ENCODE measurements around the gene TCN2. TPM values are rescaled to one million over a fixed set of nuclear protein-coding genes. Genes with fewer than 3 reads are reported as not detected.
"Not testable (repeated sequence)": the region's sequence is repeated elsewhere in the genome, so short reads cannot be mapped to it uniquely, and the experiment has no call there.

The TCN2 gene
- total RNA-seq, 1 experiment from 2014 or later = 2.0 TPM

GRCh38 chr22:30643055-30643875 lies 36.3 kb downstream of the TCN2 start:
- DNase-seq (ENCODE audit: low read depth) = no peak

DNA sequence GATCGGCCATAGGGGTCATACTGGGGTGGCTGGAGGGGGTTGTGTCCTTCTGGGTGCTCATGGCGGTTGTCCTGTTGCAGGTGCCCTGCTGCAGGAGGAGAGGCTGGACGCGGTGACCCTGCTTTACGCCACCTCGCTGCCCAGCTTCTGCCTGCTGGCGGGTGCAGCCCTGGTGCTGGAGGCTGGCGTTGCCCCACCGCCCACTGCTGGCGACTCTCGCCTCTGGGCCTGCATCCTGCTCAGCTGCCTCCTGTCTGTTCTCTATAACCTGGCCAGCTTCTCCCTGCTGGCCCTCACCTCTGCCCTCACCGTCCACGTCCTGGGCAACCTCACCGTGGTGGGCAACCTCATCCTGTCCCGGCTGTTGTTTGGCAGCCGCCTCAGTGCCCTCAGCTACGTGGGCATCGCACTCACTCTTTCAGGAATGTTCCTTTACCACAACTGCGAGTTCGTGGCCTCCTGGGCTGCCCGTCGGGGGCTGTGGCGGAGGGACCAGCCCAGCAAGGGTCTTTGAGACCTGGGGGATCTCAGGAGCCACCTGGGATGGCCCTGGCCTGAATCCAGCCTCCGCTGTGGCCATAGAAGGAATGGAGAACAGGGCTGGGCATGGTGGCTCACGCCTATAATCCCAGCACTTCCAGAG lies 39.7 kb downstream of the TCN2 start:
- no peak for DNase-seq (ENCODE audit: low read depth)

DNA sequence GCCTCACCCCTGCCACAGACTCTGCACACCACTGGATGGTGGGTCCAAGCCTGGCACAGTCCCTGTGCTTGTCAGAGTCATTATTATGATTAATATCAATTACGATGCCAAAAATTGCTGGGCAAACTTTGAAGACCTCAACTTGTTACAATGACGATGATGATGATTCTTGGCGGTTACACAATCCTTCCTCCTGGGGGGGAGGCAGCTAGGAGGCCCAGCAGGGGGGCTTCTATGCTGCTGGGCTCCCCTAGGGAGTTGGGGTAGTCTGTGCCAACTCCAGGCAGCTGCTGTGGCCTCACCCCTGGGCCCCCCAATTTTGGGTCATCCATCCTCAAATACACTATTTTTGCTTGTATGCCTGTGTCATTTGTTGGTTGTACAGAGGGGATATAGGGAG lies 40.6 kb downstream of the TCN2 start:
- no peak for DNase-seq (ENCODE audit: low read depth)

GRCh38 chr22:30648825-30649224 lies 41.9 kb downstream of the TCN2 start:
- DNase-seq (ENCODE audit: low read depth) = no peak

DNA sequence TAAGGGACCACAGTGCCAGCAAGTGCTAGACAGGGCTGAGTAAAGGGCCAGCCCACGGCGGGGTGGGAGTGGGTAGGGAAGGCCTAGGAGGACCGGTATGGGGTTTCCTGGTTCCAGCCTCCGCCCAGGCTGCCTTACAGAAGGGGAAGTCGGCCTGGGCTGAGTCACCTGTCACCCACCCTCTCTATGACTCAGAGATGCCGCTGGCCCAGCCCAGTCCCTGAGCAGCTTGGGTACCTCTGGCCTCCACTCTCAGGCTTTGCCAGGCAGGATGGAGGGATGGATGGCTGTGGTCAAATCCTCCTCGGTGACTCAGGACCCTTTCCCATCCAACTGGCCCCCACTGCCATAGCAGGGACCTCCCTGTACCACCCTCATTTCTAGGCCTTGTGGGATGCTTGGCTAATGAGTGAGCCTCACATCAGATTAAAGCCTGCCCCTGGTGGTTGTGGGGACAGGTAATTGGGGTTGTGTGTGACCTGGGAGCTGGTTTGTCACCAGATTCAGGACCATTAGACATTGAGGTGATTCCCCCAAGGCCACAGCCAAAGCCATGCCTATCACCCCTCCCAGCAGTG lies 42.5 kb downstream of the TCN2 start:
- DNase-seq (ENCODE audit: low read depth) = peak; percentile 96

DNA sequence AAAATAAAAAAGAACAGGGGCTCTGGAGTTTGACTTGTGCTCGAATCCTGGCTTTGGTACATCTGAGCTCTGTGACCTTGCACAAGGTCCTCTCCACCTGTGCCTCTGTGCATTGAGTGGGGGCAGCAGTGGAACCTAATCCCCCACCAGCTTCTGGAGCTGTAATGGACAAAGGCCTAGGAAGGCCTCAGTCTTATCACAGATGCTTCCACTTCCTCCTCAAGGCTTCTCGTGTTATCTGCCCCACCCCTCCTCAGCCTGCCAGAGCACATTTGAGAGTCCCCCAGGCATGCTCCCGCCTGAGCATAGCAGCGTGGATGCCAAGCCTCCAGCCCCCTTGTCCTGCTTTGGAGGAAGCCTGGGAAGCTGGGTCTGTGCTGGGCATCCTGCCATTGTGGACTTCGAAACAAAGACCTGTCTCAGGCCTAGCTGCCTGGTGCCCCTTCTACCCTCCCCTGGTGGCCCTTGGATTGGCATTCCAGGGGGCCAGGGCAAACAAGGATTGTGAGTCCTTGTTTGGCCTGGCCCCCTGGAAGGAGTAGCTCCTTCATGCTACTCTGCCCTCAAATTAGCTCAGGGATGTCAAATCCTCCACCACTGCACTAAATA lies 43.6 kb downstream of the TCN2 start:
- DNase-seq (ENCODE audit: low read depth) = no peak

DNA sequence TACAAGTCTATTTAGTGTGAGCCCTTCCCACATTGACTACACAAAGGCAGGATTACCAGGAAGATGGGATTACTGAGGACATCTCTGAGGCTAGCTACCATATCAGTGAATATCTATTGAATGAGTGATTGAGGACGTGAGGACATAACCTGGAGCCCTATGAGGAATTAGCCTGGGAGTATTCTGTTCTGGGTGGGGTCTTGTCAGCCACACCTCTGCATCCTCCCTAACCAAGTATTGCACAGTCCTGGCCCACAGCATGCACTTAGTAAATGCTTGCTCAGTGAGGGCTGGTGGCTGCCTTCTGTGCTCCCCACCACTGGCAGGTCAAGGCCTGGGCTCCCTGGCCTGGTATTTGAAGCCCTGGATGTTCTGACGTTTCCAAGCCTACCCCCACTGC lies 45.9 kb downstream of the TCN2 start:
- no peak for DNase-seq (ENCODE audit: low read depth)

GRCh38 chr22:30654361-30654760 lies 47.4 kb downstream of the TCN2 start:
- no peak for DNase-seq (ENCODE audit: low read depth)

DNA sequence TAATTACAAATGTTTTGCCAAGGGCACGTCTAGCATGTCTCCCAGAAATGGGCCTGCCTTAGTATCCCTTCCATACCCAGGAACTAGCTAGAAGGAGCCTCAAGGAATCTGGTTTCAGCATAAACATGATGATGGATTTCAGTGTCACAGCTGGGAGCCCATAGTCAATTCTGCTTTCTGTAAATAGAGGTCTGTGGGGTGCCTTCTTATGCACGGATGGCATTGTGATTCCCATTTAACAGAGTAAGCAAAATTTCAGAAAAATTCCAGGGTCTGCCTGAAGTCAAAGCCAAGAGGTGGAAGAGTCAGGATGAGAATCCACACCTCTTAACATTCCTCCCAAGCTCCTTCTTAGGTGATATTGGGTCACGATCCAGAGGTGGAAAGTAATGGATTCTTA lies 48.6 kb downstream of the TCN2 start:
- no peak for DNase-seq (ENCODE audit: low read depth)

DNA sequence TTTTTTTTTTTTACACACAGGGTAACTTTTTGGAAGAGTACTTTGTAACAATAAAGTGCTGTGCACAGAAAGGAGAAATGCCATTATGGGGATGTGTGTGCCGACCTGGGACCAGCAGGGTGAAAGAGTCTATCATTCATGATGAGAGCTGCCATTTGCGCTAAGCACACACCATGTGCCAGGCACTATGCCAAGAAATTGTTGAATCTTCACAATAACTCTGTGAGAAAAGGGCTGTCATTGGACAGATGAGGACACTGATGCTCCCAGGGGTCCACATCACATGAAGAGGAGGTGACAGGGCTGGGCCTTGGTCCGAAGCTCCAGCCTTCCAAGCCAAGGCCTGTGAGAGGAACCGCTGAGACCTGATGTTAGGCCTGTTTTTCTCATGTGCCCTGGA lies 55.1 kb downstream of the TCN2 start:
- no peak for DNase-seq (ENCODE audit: low read depth)

DNA sequence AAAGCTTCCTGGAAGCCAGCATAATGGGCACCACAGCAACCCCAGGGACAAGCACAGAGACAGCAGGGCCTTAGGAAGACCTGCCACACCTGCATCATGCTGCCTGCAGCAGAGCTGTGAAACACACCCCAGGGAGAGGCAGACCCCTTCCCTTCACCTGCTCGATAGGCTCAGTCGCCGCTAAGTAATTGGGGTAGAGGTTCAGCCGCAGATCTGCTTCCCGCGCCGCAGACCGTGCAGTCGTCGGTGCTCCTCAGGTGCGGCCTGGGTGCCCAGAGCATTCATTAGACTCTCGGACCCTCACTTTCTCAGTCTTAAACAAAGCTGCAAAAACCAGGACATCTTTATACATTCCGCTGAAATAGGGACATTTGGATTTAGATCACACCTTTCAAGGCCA lies 57.8 kb downstream of the TCN2 start:
- no peak for DNase-seq (ENCODE audit: low read depth)

- DNase-seq (ENCODE audit: low read depth) = no peak
These were observed 58.3 kb downstream of the TCN2 start for GRCh38 chr22:30665266-30665665.

DNA sequence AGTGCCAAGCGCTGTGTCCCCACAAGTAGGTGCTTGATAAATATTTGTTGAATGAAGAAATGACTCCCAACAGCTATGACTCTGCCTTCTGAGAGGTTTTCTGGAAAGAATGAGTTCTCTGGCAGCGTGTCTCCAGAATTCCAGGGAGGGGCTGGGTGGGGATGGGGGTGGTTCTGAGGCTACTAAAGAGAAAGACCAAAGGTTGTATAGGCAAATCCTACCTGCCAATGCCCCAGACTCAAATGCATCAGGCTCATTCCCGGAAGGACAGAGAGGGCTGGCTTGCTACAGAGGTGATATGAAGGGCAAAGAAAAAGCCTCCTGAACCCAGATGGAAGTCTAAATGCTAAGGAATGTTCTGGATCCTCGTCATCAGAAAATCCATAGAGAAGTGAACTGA lies 58.8 kb downstream of the TCN2 start:
- no peak for DNase-seq (ENCODE audit: low read depth)

DNA sequence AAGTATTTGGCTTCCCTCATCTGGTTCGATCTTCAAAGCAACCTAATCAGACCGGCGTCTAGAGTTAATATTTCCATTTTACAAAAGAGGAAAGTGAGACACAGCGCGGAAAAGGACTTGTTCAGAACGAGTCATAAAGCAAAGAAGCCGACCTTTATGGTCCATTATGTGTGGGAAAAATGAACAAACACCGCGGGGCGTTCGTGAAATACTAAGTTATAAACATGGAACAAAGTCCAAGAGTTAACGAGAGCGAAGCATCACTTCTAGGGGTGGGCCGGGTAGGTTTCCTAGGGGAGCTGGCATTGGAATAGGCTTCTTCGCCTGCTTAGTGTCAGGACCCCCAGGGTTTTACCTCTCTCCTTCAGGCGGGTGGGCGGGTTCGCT lies 60.1 kb downstream of the TCN2 start:
- no peak for DNase-seq (ENCODE audit: low read depth)

DNA sequence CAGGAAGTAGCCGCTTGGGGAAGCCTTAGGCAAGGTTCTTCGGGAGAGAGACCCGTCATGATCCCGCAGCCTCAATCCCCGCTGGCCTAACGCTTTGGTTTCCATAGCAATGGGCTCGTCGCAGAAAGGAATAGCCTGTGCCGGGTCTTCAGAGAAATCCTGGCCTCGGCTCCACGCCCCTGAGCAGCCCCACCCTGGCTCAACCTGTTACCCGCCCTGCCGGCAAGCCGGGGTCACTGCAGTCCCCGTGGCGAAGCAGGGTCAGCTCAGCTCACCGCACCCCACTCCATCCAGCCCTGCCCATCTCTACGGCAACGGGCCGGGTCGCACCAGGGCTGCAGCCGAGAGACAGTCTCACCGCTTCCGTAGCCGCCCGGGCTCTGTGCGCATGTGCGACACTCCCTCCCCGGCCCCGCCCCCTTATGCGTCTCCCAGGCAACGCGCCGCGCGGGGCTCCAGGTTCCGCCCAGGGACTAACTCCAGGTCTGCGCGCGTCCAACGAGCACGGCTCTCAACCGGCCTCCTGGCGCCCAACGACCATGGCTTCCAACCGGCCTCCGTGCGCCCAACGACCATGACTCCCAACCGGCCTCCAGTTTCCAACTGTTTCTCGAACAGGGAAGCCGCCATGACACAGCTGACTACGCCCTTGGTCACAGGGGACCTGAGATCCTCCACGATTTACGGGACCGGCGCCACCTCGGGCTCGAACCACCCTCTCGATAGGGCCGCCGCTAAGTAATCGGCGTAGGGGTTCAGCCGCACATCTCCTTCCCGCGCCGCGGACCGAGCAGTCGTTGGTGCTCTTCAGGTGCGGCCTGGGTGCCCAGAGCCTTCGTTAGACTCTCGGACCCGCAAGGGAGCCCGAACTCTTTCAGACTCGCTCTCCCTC lies 60.8 kb downstream of the TCN2 start, which contains the start of gene DUSP18:
Gene DUSP18, minus strand, starts transcription at position 382 of the 892 bp plus-strand sequence. CDS start 3,872 bp downstream, outside the sequence.
- DNase-seq (ENCODE audit: low read depth) = peak; percentile 96

DNA sequence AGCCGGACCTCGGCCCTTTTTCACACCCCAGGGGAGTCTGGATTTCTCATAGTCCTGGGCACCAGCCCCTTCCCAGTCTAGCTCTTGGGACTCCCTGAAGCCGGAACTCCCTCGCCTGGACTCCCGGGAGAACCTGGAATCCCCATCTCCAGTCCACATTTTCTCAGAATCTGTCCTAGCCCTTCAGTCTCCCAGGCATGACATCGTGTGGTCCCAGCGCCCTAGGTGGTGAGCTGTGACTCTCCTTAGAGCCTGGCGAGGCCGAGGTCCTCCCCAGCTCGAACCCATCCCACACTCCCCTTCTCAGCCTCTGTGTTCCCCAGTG lies 61.4 kb downstream of the TCN2 start:
- DNase-seq (ENCODE audit: low read depth) = peak; percentile 17

DNA sequence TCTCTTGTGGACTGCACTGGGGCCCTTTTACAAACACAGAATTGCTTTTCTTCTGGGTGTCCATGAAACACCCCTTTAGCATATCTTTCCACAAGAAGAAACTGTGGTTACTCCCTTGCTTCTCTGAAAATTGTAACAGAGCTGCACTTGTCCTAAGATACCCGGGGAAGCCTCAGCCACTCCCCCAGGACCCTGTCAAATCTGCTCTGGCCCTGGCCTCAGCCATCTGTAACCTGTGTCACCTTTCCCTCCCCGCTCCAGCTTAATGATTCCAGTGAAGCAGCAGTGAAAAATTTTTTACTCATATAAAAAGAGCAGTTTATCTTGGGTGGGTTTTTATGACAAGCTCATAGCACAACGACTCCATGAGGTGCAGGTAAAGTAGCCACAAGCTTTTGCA lies 64.1 kb downstream of the TCN2 start:
- DNase-seq (ENCODE audit: low read depth) = no peak

DNA sequence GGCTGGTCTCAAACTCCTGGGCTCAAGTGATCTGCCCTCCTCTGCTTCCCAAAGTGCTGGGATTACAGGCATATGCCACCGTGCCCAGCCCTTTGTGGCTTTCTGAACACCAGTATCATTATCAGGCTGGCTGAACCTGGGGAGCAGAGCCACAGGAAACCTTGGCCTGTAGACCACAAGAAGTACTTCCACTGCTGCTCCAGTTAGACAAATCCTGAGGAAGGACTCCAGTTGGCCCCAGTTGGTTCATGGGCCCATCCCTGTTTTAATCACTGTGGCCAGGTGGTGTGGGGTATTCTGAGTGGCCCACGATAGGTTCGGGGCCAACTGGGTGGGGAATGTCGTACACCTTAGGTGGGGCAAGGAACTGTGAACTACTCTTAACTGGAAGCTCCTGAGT lies 66.2 kb downstream of the TCN2 start:
- no peak for DNase-seq (ENCODE audit: low read depth)

DNA sequence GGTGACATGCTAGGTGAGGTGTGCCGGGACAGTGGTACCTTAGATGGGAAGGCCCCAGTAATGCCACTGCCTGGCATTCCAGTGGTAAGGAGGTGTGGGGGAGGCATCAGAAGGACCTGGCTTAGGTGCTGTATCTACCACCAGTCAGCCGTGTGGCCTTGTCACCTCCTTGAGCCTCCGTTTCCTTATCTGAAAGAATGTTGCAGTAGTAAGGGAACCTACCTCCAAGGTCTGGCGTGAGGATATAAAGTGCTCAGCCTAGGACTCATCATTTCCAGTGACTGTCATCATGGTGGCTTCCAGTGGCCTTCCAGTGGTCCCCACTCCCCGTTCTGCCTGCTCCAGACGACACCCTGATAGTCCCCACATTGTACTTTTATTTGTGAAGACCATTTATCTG lies 67.5 kb downstream of the TCN2 start:
- no peak for DNase-seq (ENCODE audit: low read depth)

DNA sequence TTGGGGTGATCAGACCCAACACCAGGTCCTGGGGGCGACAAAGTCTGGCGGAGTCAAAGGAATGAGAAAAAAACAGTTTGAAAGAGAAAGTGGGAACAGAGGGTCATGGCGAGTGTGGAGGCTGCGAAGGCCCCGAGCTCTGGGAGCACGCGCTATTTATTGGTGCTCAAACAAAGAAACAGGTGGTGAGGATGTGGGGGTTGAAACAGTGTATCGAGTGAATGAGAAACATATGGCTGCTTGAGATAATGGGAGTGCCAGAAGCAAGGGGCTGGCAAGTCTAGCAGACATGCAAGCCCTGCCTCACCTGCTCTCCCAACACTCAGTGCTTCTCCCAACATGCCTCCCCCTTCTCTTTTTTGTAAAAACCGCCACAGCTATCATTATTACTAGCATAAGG lies 68.5 kb downstream of the TCN2 start:
- no peak for DNase-seq (ENCODE audit: low read depth)

DNA sequence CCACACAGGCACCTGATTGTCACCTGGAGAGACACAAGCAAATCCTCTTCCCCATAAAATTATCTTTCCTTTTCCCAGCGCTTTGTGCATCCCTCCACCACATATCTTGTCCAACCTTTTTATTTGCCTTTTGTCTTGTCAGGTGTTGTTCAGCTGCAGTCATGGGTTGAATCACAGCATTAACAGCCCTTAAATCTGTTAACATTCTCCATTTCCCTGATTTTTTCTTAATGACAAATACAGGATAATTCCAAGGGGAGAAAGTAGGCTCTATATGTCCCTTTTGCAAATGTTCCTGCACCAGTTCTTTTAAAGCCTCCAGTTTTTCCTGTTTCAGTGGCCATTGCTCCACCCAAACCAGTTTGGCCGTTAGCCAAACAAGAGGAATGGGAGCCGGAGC lies 69.6 kb downstream of the TCN2 start:
- DNase-seq (ENCODE audit: low read depth) = not testable (repeated sequence)

All from Daoy (cell line).